IPS DF 19.7 (cell line): Measurements from ENCODE around the gene HOATZ.

Source experiments
- DNase-seq: peaks from one replicate; pipeline ENCODE4 v3.0.0-alpha.2; 2013; ENCODE audit warnings: low read depth, low spot score

HOATZ gene

GRCh38 chr11:111514216-111515031 is at the start of gene HOATZ:
Gene HOATZ, plus strand, starts transcription at chr11:111514778. Its CDS starts 7 bp downstream, at chr11:111514785.
- peak; percentile 33 for DNase-seq

DNA sequence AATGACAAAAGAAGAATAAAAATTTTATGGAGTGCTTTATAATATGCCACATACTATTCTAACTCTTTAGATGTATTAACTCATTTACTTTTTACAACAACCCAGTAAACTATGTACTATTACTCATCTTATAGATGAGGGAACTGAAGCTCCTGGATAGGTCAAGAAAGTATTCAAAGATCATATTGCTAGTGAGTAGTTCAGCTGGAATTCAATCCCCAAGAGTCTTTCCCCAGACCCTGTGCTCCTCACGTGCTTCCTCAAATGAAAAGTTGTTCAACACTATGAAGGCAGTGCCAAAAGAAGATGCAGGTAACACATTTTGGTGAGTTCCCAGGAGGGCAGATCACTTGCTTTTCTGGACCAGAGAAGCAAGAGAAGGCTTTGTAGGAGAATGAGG is 49.2 kb upstream of the HOATZ start:
- DNase-seq, result no peak

- DNase-seq, result no peak
These were observed 48.0 kb upstream of the HOATZ start for GRCh38 chr11:111466615-111467014.

DNA sequence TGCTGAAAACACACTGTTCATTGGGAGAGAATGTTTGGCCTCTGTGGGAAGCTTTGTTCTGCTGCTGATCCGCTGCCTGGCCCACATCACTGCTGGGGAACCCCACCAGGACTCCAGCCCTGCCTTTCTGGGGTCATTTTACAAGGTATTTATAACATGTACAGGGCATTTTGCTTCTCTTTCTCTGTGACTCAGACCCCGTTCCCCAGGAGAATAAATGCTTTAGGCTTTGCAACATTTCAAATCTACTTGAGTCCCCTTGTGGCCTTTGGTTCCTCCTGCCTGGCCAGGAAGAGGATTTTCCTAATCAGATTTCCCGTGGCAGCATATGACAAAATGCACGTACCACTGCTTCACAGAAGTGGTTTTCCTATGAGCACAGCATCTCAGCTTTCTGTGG is 45.4 kb upstream of the HOATZ start:
- no peak for DNase-seq

- DNase-seq, result no peak
These were observed 42.4 kb upstream of the HOATZ start for GRCh38 chr11:111472228-111472627.

DNA sequence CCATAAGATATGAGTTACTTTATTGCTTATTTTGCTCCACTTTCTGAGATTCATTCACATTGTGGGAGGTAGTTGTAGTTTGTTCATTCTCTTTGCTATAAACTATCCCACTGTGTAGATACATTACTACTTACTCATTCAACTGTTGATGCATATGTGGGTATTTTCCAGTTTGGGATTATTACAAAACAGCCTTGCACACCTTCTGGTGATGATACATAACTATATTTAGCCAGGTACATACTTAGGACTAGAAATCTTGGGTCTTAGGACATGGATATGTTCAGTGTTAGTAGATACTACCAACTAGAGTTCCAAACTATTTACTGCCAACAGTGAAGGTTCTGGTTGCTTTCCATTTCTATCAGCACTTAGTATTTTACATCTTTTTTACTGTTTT is 40.1 kb upstream of the HOATZ start:
- DNase-seq, result no peak

DNA sequence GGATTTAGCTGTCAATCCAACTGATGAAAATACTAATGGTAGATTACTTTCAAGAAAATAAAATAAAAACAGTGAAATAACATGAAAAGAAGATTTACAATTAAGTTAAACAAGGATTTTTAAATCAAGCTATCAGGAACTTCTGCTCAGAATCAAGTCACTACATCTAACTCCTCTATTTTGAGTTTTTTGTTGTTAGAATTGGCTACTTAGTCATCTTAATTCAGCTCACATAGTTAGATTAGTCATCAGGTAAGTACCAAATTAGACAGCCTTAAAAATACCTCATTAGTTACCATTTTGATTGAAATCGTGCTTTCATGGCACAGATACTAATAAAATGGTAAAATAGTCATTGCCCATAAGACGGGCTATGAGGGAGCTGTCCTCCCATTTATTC is 38.2 kb upstream of the HOATZ start:
- no peak for DNase-seq

GRCh38 chr11:111476956-111477355 is 37.6 kb upstream of the HOATZ start:
- no peak for DNase-seq

DNA sequence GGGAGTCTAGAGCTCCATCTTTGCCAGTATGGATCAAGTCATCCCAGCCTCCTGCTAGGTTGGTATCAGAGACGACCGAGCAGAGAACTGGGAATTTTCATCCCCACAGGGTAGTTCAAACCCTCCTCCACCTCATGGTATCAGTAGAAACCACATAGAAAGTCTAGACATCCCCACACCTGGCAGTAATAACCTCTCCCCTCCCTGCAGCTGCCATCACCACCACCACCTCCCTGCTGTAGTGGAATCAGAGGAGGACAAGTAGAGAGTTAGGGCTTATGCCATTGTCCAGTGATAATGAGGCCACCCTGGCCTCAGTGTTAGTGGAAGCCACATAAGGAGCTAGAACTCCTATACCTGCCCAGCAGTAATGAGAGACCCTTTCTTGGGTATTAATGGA is 36.7 kb upstream of the HOATZ start:
- DNase-seq, result no peak

DNA sequence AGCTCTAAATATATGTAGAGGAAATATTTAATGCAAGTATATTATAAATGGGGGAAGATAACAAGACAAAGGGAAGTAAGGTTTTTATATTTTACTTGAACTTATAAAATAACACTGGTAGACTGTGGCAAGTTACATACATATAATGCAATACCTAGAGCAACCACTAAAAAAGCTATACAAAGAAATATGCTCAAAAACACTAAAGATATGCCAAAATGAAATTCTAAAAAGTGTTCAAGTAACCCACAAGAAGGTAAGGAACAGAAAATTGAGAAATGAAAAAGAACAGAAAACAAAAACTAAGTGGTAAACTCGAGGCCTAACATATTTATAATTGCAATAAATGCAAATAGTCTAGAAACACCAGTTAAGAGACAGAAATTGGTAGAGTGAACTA is 34.9 kb upstream of the HOATZ start:
- DNase-seq, result no peak

GRCh38 chr11:111483431-111483830 is 31.1 kb upstream of the HOATZ start:
- no peak for DNase-seq

DNA sequence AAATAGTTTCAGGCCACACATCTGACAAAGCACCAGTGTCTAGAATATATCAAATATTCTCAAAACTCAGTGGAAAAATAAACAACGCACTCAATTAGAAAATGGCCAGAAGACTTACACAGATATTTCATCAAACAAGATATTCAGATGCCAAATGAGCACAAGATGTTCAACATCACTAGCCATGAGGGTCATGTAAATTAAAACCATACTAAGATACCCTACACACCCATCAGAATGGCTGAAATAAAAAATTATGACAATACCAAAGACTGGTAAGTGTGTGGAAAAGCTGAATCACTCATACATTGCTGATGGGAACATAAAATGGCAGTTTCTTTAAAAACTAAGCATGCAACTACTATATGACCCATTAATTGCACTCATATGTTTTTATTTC is 24.1 kb upstream of the HOATZ start:
- DNase-seq, result no peak

- no peak for DNase-seq
These were observed 20.5 kb upstream of the HOATZ start for GRCh38 chr11:111494040-111494439.

- DNase-seq, result no peak
These were observed 15.1 kb upstream of the HOATZ start for GRCh38 chr11:111499483-111499882.

DNA sequence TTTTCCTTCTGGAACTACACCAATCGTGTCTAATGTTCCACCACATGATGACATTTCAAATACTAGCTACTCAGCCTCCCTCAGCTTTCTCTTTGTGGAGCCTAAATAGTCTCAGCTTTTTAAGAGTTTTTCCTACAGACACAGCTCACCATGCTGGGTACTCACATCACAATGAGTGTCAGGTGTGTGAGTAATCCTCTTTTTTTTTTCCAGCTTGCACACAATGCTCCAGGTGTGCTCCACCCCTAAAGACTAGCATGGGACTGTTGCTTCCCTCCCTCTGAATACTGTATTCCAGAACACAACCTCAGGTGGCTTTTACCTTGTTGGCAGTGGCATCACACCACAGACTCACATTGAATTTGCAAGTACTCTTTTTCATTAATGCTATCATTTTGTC is 14.1 kb upstream of the HOATZ start:
- DNase-seq, result no peak

GRCh38 chr11:111502611-111503010 is 12.0 kb upstream of the HOATZ start:
- no peak for DNase-seq

- DNase-seq, result no peak
These were observed 4.3 kb upstream of the HOATZ start for GRCh38 chr11:111510311-111510710.

DNA sequence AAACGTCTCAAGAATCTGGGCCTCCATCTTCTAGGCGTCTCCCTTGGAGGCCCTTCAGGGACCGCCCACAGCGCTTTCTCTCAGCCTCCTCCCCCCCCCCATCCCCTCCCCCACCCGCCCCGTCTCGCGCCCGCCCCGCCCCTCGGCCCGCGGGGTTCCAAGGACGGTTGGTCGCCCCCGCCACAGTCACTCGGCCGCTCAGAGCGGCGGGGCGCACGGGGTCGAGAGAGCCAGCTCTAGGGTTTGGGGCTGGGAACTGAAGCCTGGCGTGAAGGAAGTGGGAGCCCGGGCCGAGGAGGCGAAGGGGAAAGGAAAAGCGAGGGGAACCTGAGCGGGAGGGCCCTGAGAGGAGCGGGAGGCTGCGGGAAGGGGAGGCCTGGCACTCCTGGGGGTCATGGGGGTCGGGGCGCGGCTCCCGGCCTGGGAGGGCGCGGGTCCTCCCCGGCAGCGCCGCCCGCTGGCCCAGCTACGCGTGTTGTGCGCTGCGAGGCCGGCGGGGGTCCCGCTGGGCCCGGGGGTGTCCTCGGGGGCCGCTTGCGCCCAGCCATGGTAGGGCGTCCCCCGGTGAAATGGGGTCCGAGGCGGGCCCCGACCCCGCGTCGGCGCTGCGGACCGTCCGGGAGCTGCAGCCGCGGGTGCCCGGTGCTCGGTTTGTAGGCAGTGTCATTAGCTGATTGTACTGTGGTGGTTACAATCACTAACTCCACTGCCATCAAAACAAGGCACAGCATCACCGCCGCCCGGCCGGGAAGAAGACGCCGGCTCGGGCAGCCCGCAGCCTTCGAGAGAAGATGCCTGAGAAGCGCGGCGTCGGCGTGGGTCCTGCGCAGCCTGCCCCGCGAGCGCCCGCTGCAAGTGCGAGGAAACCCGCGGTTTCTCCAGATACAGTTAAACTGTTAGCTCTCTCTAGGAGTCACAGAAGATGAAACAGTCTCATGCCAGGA is 2.0 kb upstream of the HOATZ start, which contains the start of gene BTG4:
BTG4 (minus strand) TSS at position 91 of the 944 bp plus-strand sequence. CDS start 13,610 bp downstream, outside the sequence.
- DNase-seq, result no peak

GRCh38 chr11:111513240-111513605 is 1.4 kb upstream of the HOATZ start:
- DNase-seq, result no peak

DNA sequence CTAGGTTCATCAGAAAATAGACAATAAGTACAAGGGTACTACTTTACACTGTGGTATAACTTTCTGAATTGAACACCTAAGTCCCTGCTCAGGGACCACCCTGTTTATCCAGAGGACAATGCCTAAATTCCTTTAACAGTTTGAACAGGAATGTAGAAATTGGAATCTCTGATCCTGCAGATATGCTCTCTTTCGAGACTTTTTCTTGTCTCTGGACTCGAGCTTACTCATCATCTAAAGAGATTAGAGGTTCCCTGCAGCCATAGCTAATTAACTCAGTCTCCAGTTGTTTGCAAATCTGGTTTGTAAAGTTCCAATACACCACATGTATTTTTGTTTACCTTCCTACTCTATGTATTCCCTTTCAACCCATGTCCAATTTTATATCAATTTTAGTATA is 1.0 kb downstream of the HOATZ start:
- DNase-seq, result no peak

DNA sequence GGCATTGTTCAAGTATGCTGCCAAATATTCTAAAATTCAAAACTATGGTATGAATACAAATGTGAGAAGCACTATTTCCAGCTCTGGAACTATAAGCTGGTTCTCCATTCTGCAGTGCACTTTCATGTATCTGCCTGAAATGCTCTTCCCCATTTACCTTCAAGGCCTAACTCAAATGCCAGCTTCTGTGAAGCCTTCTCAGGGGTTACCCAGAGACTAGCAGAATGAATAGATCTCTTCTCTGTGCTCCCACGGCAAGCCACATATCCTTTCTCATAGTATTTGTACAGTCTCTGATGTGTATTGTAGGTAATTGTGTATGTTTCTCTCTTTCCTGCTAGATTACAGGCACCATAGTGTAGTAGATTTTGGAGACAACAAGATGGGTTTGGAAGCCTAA is 4.1 kb downstream of the HOATZ start:
- DNase-seq, result no peak

- DNase-seq, result no peak
These were observed 6.0 kb downstream of the HOATZ start for GRCh38 chr11:111520560-111520959.

- no peak for DNase-seq
These were observed 6.6 kb downstream of the HOATZ start for GRCh38 chr11:111521135-111521534.
